IPS-NIHi11 (cell line): ENCODE measurements around the gene ETFBKMT.
"Not testable (repeated sequence)": the region's sequence is repeated elsewhere in the genome, so short reads cannot be mapped to it uniquely, and the experiment has no call there.

Experiments used
- DNase-seq: peaks from one replicate; pipeline ENCODE4 v3.0.0; 2012; ENCODE audit warnings: mixed read lengths, low spot score

Gene ETFBKMT

GRCh38 chr12:31718542-31719198 lies 59.2 kb downstream of the ETFBKMT start:
- not testable (repeated sequence) for DNase-seq

GRCh38 chr12:31722580-31722979 lies 63.1 kb downstream of the ETFBKMT start:
- DNase-seq, result no peak
